A673 (cell line): ENCODE results near the gene RFX2. TPM values are rescaled to one million over a fixed set of nuclear protein-coding genes. Genes with fewer than 3 reads are reported as not detected.

Experiments used
- BruUV-seq: library from RNA; stranded (reverse); fragments of 400-500 nt; replicated peaks from 2 replicates; lab custom pipeline; 2021; lab: Mats Ljungman, UMichigan
- CTCF ChIA-PET: fragments of 300-600 bp; sonication (Branson Sonifier 250); formaldehyde crosslinking; loops from one replicate; lab custom pipeline; 2022; ENCODE audit warnings: antibody characterized with exemption; lab: Charles Lee
- POLR2A ChIA-PET: fragments of 300-600 bp; sonication (Branson Sonifier 250); formaldehyde crosslinking; loops from one replicate; lab custom pipeline; 2022; ENCODE audit warnings: antibody characterized with exemption; ENCODE audit not compliant: low non-redundant PET; lab: Charles Lee
- DNase-seq: peaks from one replicate; pipeline ENCODE4 v3.0.0-alpha.2; 2015; ENCODE audit warnings: low spot score
- H3K27ac ChIP-seq: fragments of 200-600 bp; sonication (generic); 2 replicates; pipeline ENCODE4 v1.5.1; 2016; ENCODE audit warnings: mixed run types, low read depth, mild to moderate bottlenecking, mixed read lengths, antibody characterized with exemption, low read length; ENCODE audit not compliant: poor library complexity, severe bottlenecking
- H3K27me3 ChIP-seq: fragments of 200-600 bp; sonication (generic); replicated peaks from 2 replicates; pipeline ENCODE4 v1.6.1; 2017; ENCODE audit warnings: mixed run types, low read depth, mild to moderate bottlenecking, mixed read lengths, antibody characterized with exemption, low read length; ENCODE audit not compliant: insufficient read depth, poor library complexity
- H3K36me3 ChIP-seq: fragments of 200-600 bp; sonication (generic); 2 replicates; pipeline ENCODE4 v1.6.1; 2016; ENCODE audit warnings: mixed run types, mild to moderate bottlenecking, mixed read lengths, antibody characterized with exemption, low read length; ENCODE audit not compliant: insufficient read depth, poor library complexity, severe bottlenecking
- H3K4me1 ChIP-seq: fragments of 200-600 bp; sonication (generic); 2 replicates; pipeline ENCODE4 v1.6.1; 2017; ENCODE audit warnings: mixed run types, mild to moderate bottlenecking, mixed read lengths, antibody characterized with exemption, low read length; ENCODE audit not compliant: insufficient read depth, poor library complexity, severe bottlenecking
- H3K4me3 ChIP-seq: fragments of 200-600 bp; sonication (generic); 2 replicates; pipeline ENCODE4 v1.5.1; 2016; ENCODE audit warnings: low read depth, mixed run types, mild to moderate bottlenecking, mixed read lengths, low read length; ENCODE audit not compliant: poor library complexity, severe bottlenecking
- H3K9me3 ChIP-seq: fragments of 200-600 bp; sonication (generic); 2 replicates; pipeline ENCODE4 v1.6.1; 2016; ENCODE audit warnings: mixed run types, low read depth, mild to moderate bottlenecking, mixed read lengths, antibody characterized with exemption, low read length; ENCODE audit not compliant: poor library complexity, severe bottlenecking
- CTCF ChIP-seq: fragments of 300-800, 200-600 bp; sonication (generic); conservative IDR thresholded peaks from 2 replicates; pipeline ENCODE4 v1.5.1; 2017; ENCODE audit warnings: low read depth, mild to moderate bottlenecking, antibody characterized with exemption, low read length, moderate library complexity, mixed read lengths
- EZH2 ChIP-seq: fragments of 200-600 bp; sonication (generic); IDR thresholded peaks from 2 replicates; pipeline ENCODE4 v1.6.1; 2017; ENCODE audit warnings: borderline replicate concordance, low read depth, mild to moderate bottlenecking, mixed read lengths, antibody characterized with exemption, low read length; ENCODE audit not compliant: poor library complexity, severe bottlenecking
- intact Hi-C: fragments of 100-400 bp; cut with micrococcal nuclease; formaldehyde crosslinking; loops from one replicate; pipeline ENCODE4 v1.10.0; 2022; ENCODE audit not compliant: unreplicated experiment
- total RNA-seq: library from RNA; stranded (reverse); gene quantifications from 2 replicates; pipeline ENCODE4 v1.2.3, GENCODE V29; 2021

RFX2 gene
- total RNA-seq, 1 experiment from 2014 or later, result 11.7 TPM

- no peaks in the 10 kb centered on the region for H3K27me3 ChIP-seq
- DNase-seq, result no peak
- no peaks in the 10 kb centered on the region for H3K9me3 ChIP-seq
- CTCF ChIA-PET, result interaction anchor here (0.6 to 1.5 kb wide), 2 partner anchors 18 to 1158 kb away, joined by 5 read pairs; partner anchors contain the start of gene FEM1A
- intact Hi-C loops, result no loop called here
- peak overlapping the region; percentile 63 for H3K27ac ChIP-seq
- no peak for TF ChIP-seq CTCF
- H3K4me3 ChIP-seq, result no peak overlapping the region
- BruUV-seq, result no TSS peak
- peaks cover 6% of the 10 kb centered on the region for H3K36me3 ChIP-seq
- POLR2A ChIA-PET, result no interaction called here
- H3K4me1 ChIP-seq, result peaks cover 52% of the 10 kb centered on the region
Measured at GRCh38 chr19:5949792-5950305, 160.5 kb downstream of the RFX2 start.

- POLR2A ChIA-PET, result no interaction called here
- no peak overlapping the region for H3K4me3 ChIP-seq
- peaks cover 6% of the 10 kb centered on the region for H3K36me3 ChIP-seq
Measured at GRCh38 chr19:5948752-5949564, 161.3 kb downstream of the RFX2 start.

GRCh38 chr19:5947435-5947834, 162.9 kb downstream of the RFX2 start:
- H3K36me3 ChIP-seq, result peaks cover 6% of the 10 kb centered on the region
- no peaks in the 10 kb centered on the region for H3K9me3 ChIP-seq
- TF ChIP-seq EZH2, result no peak
- H3K27ac ChIP-seq, result peak overlapping the region; percentile 38
- no peak overlapping the region for H3K4me3 ChIP-seq
- no TSS peak for BruUV-seq
- ChIA-PET POLR2A (no interaction called here), CTCF (interaction anchor here (1.9 kb wide), 1 partner anchor 143 kb away, joined by 6 read pairs; no protein-coding TSS in a partner anchor)
- H3K4me1 ChIP-seq, result peaks cover 33% of the 10 kb centered on the region
- no peak for DNase-seq
- no peaks in the 10 kb centered on the region for H3K27me3 ChIP-seq
- intact Hi-C loops, result no loop called here

More at GRCh38 chr19:5948752-5949564, 161.3 kb downstream of the RFX2 start:
- Histone ChIP-seq H3K27me3 (no peaks in the 10 kb centered on the region), H3K27ac (peak overlapping the region; percentile 63), H3K9me3 (no peaks in the 10 kb centered on the region), H3K4me1 (peaks cover 43% of the 10 kb centered on the region)
- TF ChIP-seq EZH2 (no peak), CTCF (no peak)
- intact Hi-C loops, result no loop called here
- CTCF ChIA-PET, result interaction anchor here (0.6 to 1.9 kb wide), 4 partner anchors 19 to 1158 kb away, joined by 3 to 6 read pairs (median 5); partner anchors contain the start of gene FEM1A
- peak; percentile 40 for DNase-seq
- no TSS peak for BruUV-seq
